HG03575 (cell line): Measurements from ENCODE around the gene C19orf25.

ENCODE experiments used
- ATAC-seq: cut with Tn5 transposase; IDR thresholded peaks from one replicate; pipeline ENCODE4 v1.9.1; 2021; ENCODE audit not compliant: unreplicated experiment, insufficient number of reproducible peaks, low FRiP score; ENCODE audit errors: extremely low read depth

C19orf25 gene

GRCh38 chr19:1453525-1454364 is 25.3 kb downstream of the C19orf25 start:
- no peak for ATAC-seq

GRCh38 chr19:1452802-1453524 is 26.1 kb downstream of the C19orf25 start:
- no peak for ATAC-seq

- no peak for ATAC-seq
Measured at GRCh38 chr19:1451916-1452801, 26.9 kb downstream of the C19orf25 start.

GRCh38 chr19:1450735-1451731 is 28.0 kb downstream of the C19orf25 start:
- ATAC-seq: no peak

GRCh38 chr19:1449467-1450442 is 29.3 kb downstream of the C19orf25 start, which contains the start of gene APC2:
Gene APC2 (plus strand): TSS chr19:1450121. CDS start chr19:1453002, 2,881 bp downstream.
- ATAC-seq: no peak

- no peak for ATAC-seq
Measured at GRCh38 chr19:1447944-1448343, 31.1 kb downstream of the C19orf25 start.

GRCh38 chr19:1447504-1447903 is 31.5 kb downstream of the C19orf25 start:
- no peak for ATAC-seq

- no peak for ATAC-seq
Measured at GRCh38 chr19:1446713-1447481, 32.1 kb downstream of the C19orf25 start.

- no peak for ATAC-seq
Measured at GRCh38 chr19:1445932-1446712, 32.9 kb downstream of the C19orf25 start.

GRCh38 chr19:1445185-1445931 is 33.7 kb downstream of the C19orf25 start:
- no peak for ATAC-seq

GRCh38 chr19:1441677-1442438 is 37.2 kb downstream of the C19orf25 start:
- ATAC-seq: no peak

GRCh38 chr19:1441022-1441426 is 38.0 kb downstream of the C19orf25 start:
- no peak for ATAC-seq

GRCh38 chr19:1440418-1440801 is 38.6 kb downstream of the C19orf25 start:
- ATAC-seq: no peak
